T follicular helper cell (primary cell): ENCODE data around the gene RIIAD1.
A peak's percentile ranks its signal among the peaks of the same experiment; 100 is the strongest.
"Not testable (repeated sequence)": the region's sequence is repeated elsewhere in the genome, so short reads cannot be mapped to it uniquely, and the experiment has no call there.

Experiments
- DNase-seq: peaks from one replicate; pipeline ENCODE4 v3.0.0-alpha.2; 2020; ENCODE audit warnings: low read depth

Gene RIIAD1

GRCh38 chr1:151737026-151737425 is 15.7 kb downstream of the RIIAD1 start:
- no peak for DNase-seq

- DNase-seq: no peak
Measured at GRCh38 chr1:151737479-151737878, 16.2 kb downstream of the RIIAD1 start.

GRCh38 chr1:151739590-151740355 is 18.5 kb downstream of the RIIAD1 start:
- DNase-seq: no peak

GRCh38 chr1:151741516-151741915 is 20.2 kb downstream of the RIIAD1 start:
- DNase-seq: no peak

- no peak for DNase-seq
Measured at GRCh38 chr1:151756291-151756690, 35.0 kb downstream of the RIIAD1 start.

- no peak for DNase-seq
Measured at GRCh38 chr1:151759241-151759640, 37.9 kb downstream of the RIIAD1 start.

- no peak for DNase-seq
Measured at GRCh38 chr1:151760597-151761385, 39.5 kb downstream of the RIIAD1 start.

GRCh38 chr1:151762941-151763921 is 41.9 kb downstream of the RIIAD1 start, which contains the start of gene MRPL9:
Gene MRPL9, minus strand, starts transcription at chr1:151763496. Its CDS starts 17 bp downstream, at chr1:151763479.
- DNase-seq: peak; percentile 76

GRCh38 chr1:151763990-151764389 is 42.7 kb downstream of the RIIAD1 start:
- DNase-seq: no peak

GRCh38 chr1:151768351-151769066 is 47.2 kb downstream of the RIIAD1 start:
- not testable (repeated sequence) for DNase-seq

GRCh38 chr1:151769270-151769669 is 47.9 kb downstream of the RIIAD1 start:
- DNase-seq: not testable (repeated sequence)

- no peak for DNase-seq
Measured at GRCh38 chr1:151773702-151774101, 52.4 kb downstream of the RIIAD1 start.

- no peak for DNase-seq
Measured at GRCh38 chr1:151774256-151774922, 53.1 kb downstream of the RIIAD1 start.

- DNase-seq: no peak
Measured at GRCh38 chr1:151775894-151776664, 54.8 kb downstream of the RIIAD1 start.

- no peak for DNase-seq
Measured at GRCh38 chr1:151776665-151777062, 55.3 kb downstream of the RIIAD1 start.

- no peak for DNase-seq
Measured at GRCh38 chr1:151777317-151777716, 56.0 kb downstream of the RIIAD1 start.
